GM12878 (cell line): ENCODE results near the gene HOOK2. TPM values are rescaled to one million over a fixed set of nuclear protein-coding genes. Genes with fewer than 3 reads are reported as not detected.

Experiments
- BACH1 ChIP-seq: fragments of 450-650 bp; IDR thresholded peaks from 2 replicates; pipeline ENCODE4 v1.6.1; 2017; ENCODE audit warnings: mild to moderate bottlenecking, borderline replicate concordance
- CBFB ChIP-seq: IDR thresholded peaks from 2 replicates; pipeline ENCODE4 v1.6.1; 2016; ENCODE audit warnings: antibody characterized with exemption, low read depth
- CBX5 ChIP-seq: sonication (generic); IDR thresholded peaks from 2 replicates; pipeline ENCODE4 v1.6.1; 2016; ENCODE audit warnings: low read depth, moderate library complexity, mild to moderate bottlenecking, inconsistent platforms
- CREM ChIP-seq: IDR thresholded peaks from 2 replicates; pipeline ENCODE4 v1.6.1; 2014; ENCODE audit warnings: antibody characterized with exemption, low read depth
- IKZF1 ChIP-seq: fragments of 450-650 bp; conservative IDR thresholded peaks from 2 replicates; pipeline ENCODE4 v1.6.1; 2017; ENCODE audit warnings: antibody characterized with exemption, mild to moderate bottlenecking
- KAT2A ChIP-seq: conservative IDR thresholded peaks from 2 replicates; pipeline ENCODE4 v1.6.1; 2011; ENCODE audit warnings: low read depth, low read length; ENCODE audit not compliant: control insufficient read depth
- LARP7 ChIP-seq: fragments of 450-650 bp; IDR thresholded peaks from 2 replicates; pipeline ENCODE4 v1.6.1; 2017; ENCODE audit warnings: mild to moderate bottlenecking
- MXI1 ChIP-seq: fragments of 150-350 bp; IDR thresholded peaks from 2 replicates; pipeline ENCODE4 v1.6.1; 2011; ENCODE audit warnings: low read depth, mild to moderate bottlenecking, inconsistent platforms, low read length, improper control_type of control experiment
- NFXL1 ChIP-seq: fragments of 450-650 bp; IDR thresholded peaks from 2 replicates; pipeline ENCODE4 v1.6.1; 2017; ENCODE audit warnings: antibody characterized with exemption, mild to moderate bottlenecking, borderline replicate concordance
- NRF1 ChIP-seq: conservative IDR thresholded peaks from 2 replicates; pipeline ENCODE4 v1.6.1; 2011; ENCODE audit warnings: mild to moderate bottlenecking, low read depth, low read length, improper control_type of control experiment
- PAX5 ChIP-seq: IDR thresholded peaks from 2 replicates; pipeline ENCODE4 v1.6.1; 2011; ENCODE audit warnings: low read depth, low read length, borderline replicate concordance
- RAD51 ChIP-seq: fragments of 450-650 bp; IDR thresholded peaks from 2 replicates; pipeline ENCODE4 v1.6.1; 2016; ENCODE audit warnings: moderate library complexity, mild to moderate bottlenecking, inconsistent platforms
- RUNX3 ChIP-seq: IDR thresholded peaks from 2 replicates; pipeline ENCODE4 v1.6.1; 2012; ENCODE audit warnings: low read length, inconsistent platforms
- SIX5 ChIP-seq: IDR thresholded peaks from 2 replicates; pipeline ENCODE4 v1.6.1; 2011; ENCODE audit warnings: mild to moderate bottlenecking, low read depth, low read length, moderate library complexity; ENCODE audit not compliant: severe bottlenecking
- SMC3 ChIP-seq: IDR thresholded peaks from 2 replicates; pipeline ENCODE4 v1.6.1; 2011; ENCODE audit warnings: low read length, improper control_type of control experiment, borderline replicate concordance
- TCF3 ChIP-seq: IDR thresholded peaks from 2 replicates; pipeline ENCODE4 v1.6.1; 2012; ENCODE audit warnings: low read depth, mild to moderate bottlenecking, low read length, borderline replicate concordance; ENCODE audit not compliant: insufficient read depth
- WRNIP1 ChIP-seq: IDR thresholded peaks from 2 replicates; pipeline ENCODE4 v1.6.1; 2011; ENCODE audit warnings: low read depth, low read length, improper control_type of control experiment, borderline replicate concordance
- ZBED1 ChIP-seq: IDR thresholded peaks from 2 replicates; pipeline ENCODE4 v1.6.1; 2016; ENCODE audit warnings: borderline replicate concordance
- ZBTB33 ChIP-seq: fragments of 450-650 bp; IDR thresholded peaks from 2 replicates; pipeline ENCODE4 v1.6.1; 2017; ENCODE audit warnings: mild to moderate bottlenecking
- ZNF207 ChIP-seq: fragments of 450-650 bp; IDR thresholded peaks from 2 replicates; pipeline ENCODE4 v1.6.1; 2014; ENCODE audit warnings: antibody characterized with exemption, mild to moderate bottlenecking, borderline replicate concordance
- polyA plus RNA-seq, 11 experiments: library from polyadenylated mRNA; depleted of rRNA in 4 of 11; unstranded in 6 of 11; stranded (reverse) in 5 of 11; fragments of >200 nt; fragmentation: Nextera tagmentation in 4 of 11; fragmentation: Illumina TruSeq in 1 of 11; extraction: Ambion mirVana in 4 of 11; extraction: Trizol in 1 of 11; gene quantifications; 1 replicate in 1 of 11; 2 replicates in 10 of 11; pipeline versions ENCODE4 v1.2.1 to v1.2.3, GENCODE V29; 2011 to 2016; ENCODE audit warnings: inconsistent platforms in 2 of 11, missing spikeins in 2 of 11, low read depth in 1 of 11
- total RNA-seq, 4 experiments: library from RNA; depleted of rRNA in 3 of 4; stranded (reverse); fragments of >200 nt in 3 of 4; fragmentation: Illumina TruSeq in 1 of 4; extraction: Trizol in 1 of 4; gene quantifications; 2 replicates each; pipeline versions ENCODE4 v1.2.1 to v1.2.3, GENCODE V29; 2013 to 2021
- TF ChIP-seq, protein P1 (sequence below): IDR thresholded peaks from 2 replicates; pipeline ENCODE4 v1.6.1; 2011; ENCODE audit warnings: borderline replicate concordance, low read depth, mild to moderate bottlenecking, moderate library complexity, low read length; ENCODE audit not compliant: insufficient read depth, poor library complexity, severe bottlenecking
- TF ChIP-seq, protein P2 (sequence below): fragments of 150-350 bp; IDR thresholded peaks from 2 replicates; pipeline ENCODE4 v1.6.1; 2014; ENCODE audit warnings: mild to moderate bottlenecking, low read depth, low read length
- TF ChIP-seq, protein P3 (sequence below): IDR thresholded peaks from 2 replicates; pipeline ENCODE4 v1.6.1; 2012; ENCODE audit warnings: low read depth, low read length, improper control_type of control experiment
- TF ChIP-seq, protein P4 (sequence below): fragments of 450-650 bp; IDR thresholded peaks from 2 replicates; pipeline ENCODE4 v1.6.1; 2014; ENCODE audit warnings: mild to moderate bottlenecking

Gene HOOK2
- total and polyA plus RNA-seq, 10 of the 15 experiments (the other 5 are each of a cell fraction or from before 2014, with no cell fraction given): 1.5 to 9.6 (median 6.2) TPM

- TF ChIP-seq IKZF1 (peak; percentile 99), CREM (peak; percentile 68), RAD51 (no peak), WRNIP1 (no peak), NFXL1 (no peak), RUNX3 (no peak), KAT2A (no peak), ZBTB33 (no peak), ZNF207 (peak; percentile 73; the same call in 1 of the 2 replicates), BACH1 (peak; percentile 100), PAX5 (peak; percentile 93; the same call in 1 of the 2 replicates), NRF1 (no peak; the same call in none of the 2 replicates), SIX5 (peak; percentile 9), LARP7 (peak; percentile 90), TCF3 (peak; percentile 79), ZBED1 (peak; percentile 22; the same call in 1 of the 2 replicates), CBFB (no peak), SMC3 (no peak), CBX5 (no peak), MXI1 (peak; percentile 84; the same call in 1 of the 2 replicates)
- TF ChIP-seq, protein P1, sequence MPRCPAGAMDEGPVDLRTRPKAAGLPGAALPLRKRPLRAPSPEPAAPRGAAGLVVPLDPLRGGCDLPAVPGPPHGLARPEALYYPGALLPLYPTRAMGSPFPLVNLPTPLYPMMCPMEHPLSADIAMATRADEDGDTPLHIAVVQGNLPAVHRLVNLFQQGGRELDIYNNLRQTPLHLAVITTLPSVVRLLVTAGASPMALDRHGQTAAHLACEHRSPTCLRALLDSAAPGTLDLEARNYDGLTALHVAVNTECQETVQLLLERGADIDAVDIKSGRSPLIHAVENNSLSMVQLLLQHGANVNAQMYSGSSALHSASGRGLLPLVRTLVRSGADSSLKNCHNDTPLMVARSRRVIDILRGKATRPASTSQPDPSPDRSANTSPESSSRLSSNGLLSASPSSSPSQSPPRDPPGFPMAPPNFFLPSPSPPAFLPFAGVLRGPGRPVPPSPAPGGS: peak; percentile 94
- TF ChIP-seq, protein P2, sequence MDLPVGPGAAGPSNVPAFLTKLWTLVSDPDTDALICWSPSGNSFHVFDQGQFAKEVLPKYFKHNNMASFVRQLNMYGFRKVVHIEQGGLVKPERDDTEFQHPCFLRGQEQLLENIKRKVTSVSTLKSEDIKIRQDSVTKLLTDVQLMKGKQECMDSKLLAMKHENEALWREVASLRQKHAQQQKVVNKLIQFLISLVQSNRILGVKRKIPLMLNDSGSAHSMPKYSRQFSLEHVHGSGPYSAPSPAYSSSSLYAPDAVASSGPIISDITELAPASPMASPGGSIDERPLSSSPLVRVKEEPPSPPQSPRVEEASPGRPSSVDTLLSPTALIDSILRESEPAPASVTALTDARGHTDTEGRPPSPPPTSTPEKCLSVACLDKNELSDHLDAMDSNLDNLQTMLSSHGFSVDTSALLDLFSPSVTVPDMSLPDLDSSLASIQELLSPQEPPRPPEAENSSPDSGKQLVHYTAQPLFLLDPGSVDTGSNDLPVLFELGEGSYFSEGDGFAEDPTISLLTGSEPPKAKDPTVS: no peak
- TF ChIP-seq, protein P3, sequence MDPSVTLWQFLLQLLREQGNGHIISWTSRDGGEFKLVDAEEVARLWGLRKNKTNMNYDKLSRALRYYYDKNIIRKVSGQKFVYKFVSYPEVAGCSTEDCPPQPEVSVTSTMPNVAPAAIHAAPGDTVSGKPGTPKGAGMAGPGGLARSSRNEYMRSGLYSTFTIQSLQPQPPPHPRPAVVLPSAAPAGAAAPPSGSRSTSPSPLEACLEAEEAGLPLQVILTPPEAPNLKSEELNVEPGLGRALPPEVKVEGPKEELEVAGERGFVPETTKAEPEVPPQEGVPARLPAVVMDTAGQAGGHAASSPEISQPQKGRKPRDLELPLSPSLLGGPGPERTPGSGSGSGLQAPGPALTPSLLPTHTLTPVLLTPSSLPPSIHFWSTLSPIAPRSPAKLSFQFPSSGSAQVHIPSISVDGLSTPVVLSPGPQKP: peak; percentile 74
- TF ChIP-seq, protein P4, sequence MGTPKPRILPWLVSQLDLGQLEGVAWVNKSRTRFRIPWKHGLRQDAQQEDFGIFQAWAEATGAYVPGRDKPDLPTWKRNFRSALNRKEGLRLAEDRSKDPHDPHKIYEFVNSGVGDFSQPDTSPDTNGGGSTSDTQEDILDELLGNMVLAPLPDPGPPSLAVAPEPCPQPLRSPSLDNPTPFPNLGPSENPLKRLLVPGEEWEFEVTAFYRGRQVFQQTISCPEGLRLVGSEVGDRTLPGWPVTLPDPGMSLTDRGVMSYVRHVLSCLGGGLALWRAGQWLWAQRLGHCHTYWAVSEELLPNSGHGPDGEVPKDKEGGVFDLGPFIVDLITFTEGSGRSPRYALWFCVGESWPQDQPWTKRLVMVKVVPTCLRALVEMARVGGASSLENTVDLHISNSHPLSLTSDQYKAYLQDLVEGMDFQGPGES: peak; percentile 21; the same call in 1 of the 2 replicates
Observed at GRCh38 chr19:12782424-12783290, 7.3 kb upstream of the HOOK2 start (continued).
